Keratinocyte (primary cell): ENCODE results near the gene GAREM1. TPM values are rescaled to one million over a fixed set of nuclear protein-coding genes. Genes with fewer than 3 reads are reported as not detected.

ENCODE experiments used
- DNase-seq: peaks from one replicate; pipeline ENCODE4 v3.0.0-alpha.2; 2011; ENCODE audit warnings: low read depth, missing footprints, low spot score
- FAIRE-seq: peaks from 2 replicates; lab custom pipeline; 2011; peaks lifted over from hg19 to GRCh38; lab: Jason Lieb, UNC
- H2AFZ ChIP-seq: 2 replicates; pipeline ENCODE4 v1.6.0; 2012; ENCODE audit warnings: low read length, control low read depth, inconsistent platforms; ENCODE audit not compliant: control insufficient read depth
- H3K27ac ChIP-seq: 2 replicates; pipeline ENCODE4 v1.5.1; 2011; ENCODE audit warnings: low read length; ENCODE audit not compliant: control insufficient read depth, insufficient read depth
- H3K27me3 ChIP-seq: 3 replicates; pipeline ENCODE4 v1.6.0; 2011; ENCODE audit warnings: low read length; ENCODE audit not compliant: control insufficient read depth, insufficient read depth; ENCODE audit errors: extremely low read depth
- H3K36me3 ChIP-seq, 2 experiments: 2 replicates in 1 of 2; 3 replicates in 1 of 2; pipeline ENCODE4 v1.5.1; 2011; ENCODE audit warnings: low read length in 2 of 2, mild to moderate bottlenecking in 1 of 2; ENCODE audit not compliant: control insufficient read depth in 2 of 2, insufficient read depth in 2 of 2; ENCODE audit errors: extremely low read depth in 1 of 2
- H3K4me1 ChIP-seq: 3 replicates; pipeline ENCODE4 v1.5.1; 2011; ENCODE audit warnings: low read length; ENCODE audit not compliant: control insufficient read depth, insufficient read depth; ENCODE audit errors: extremely low read depth
- H3K4me2 ChIP-seq: 3 replicates; pipeline ENCODE4 v1.6.0; 2011; ENCODE audit warnings: low read depth, low read length; ENCODE audit not compliant: control insufficient read depth, insufficient read depth; ENCODE audit errors: extremely low read depth
- H3K4me3 ChIP-seq, 3 experiments: fragments of 200-600 bp in 1 of 3; sonication (generic) in 1 of 3; 2 replicates in 2 of 3; 3 replicates in 1 of 3; pipeline ENCODE4 v1.5.1; 2011 to 2016; ENCODE audit warnings: low read length in 3 of 3, mild to moderate bottlenecking in 3 of 3, control low read depth in 2 of 3, inconsistent platforms in 1 of 3, low read depth in 1 of 3, mixed read lengths in 1 of 3, mixed run types in 1 of 3, moderate library complexity in 1 of 3; ENCODE audit not compliant: control insufficient read depth in 2 of 3, insufficient read depth in 2 of 3; ENCODE audit errors: extremely low read depth in 1 of 3
- H3K79me2 ChIP-seq: 2 replicates; pipeline ENCODE4 v1.6.0; 2012; ENCODE audit warnings: low read length; ENCODE audit not compliant: control insufficient read depth, insufficient read depth
- H3K9ac ChIP-seq: 3 replicates; pipeline ENCODE4 v1.6.0; 2011; ENCODE audit warnings: low read length; ENCODE audit not compliant: control insufficient read depth, insufficient read depth; ENCODE audit errors: extremely low read depth
- H3K9me1 ChIP-seq: 3 replicates; pipeline ENCODE4 v1.6.0; 2011; ENCODE audit warnings: low read length; ENCODE audit not compliant: control insufficient read depth, insufficient read depth; ENCODE audit errors: extremely low read depth
- H3K9me3 ChIP-seq: 2 replicates; pipeline ENCODE4 v1.5.1; 2012; ENCODE audit warnings: low read depth, low read length; ENCODE audit not compliant: control insufficient read depth
- H4K20me1 ChIP-seq: 3 replicates; pipeline ENCODE4 v1.6.0; 2011; ENCODE audit warnings: low read length; ENCODE audit not compliant: control insufficient read depth, insufficient read depth; ENCODE audit errors: extremely low read depth
- EZH2 ChIP-seq: IDR thresholded peaks from one replicate; pipeline ENCODE4 v1.6.1; 2012; ENCODE audit warnings: inconsistent platforms, mild to moderate bottlenecking, low read length, moderate library complexity
- dilution Hi-C: fragments of 300-500 bp; cut with MboI; formaldehyde crosslinking; loops from one replicate; pipeline ENCODE4 v1.7.0; 2020; ENCODE audit warnings: low sequenced_read_pairs; ENCODE audit not compliant: extremely low pct_ligation_motif_present
- polyA plus RNA-seq, 5 experiments: library from polyadenylated mRNA; depleted of rRNA in 3 of 5; stranded (reverse) in 3 of 5; stranded (forward) in 1 of 5; unstranded in 1 of 5; fragments of >200 nt; gene quantifications; 1 replicate in 1 of 5; 2 replicates in 3 of 5; 3 replicates in 1 of 5; pipeline versions ENCODE4 v1.2.1 to v1.2.3, GENCODE V29; 2011 to 2012; ENCODE audit warnings: missing spikeins in 2 of 5, low read depth in 1 of 5, low replicate concordance in 1 of 5
- TF ChIP-seq, protein P1 (sequence below), 3 experiments: IDR thresholded peaks in 1 of 3; conservative IDR thresholded peaks in 1 of 3; optimal IDR thresholded peaks in 1 of 3; 2 replicates in 2 of 3; 3 replicates in 1 of 3; pipeline versions ENCODE3 to v1.5.1; 2011; ENCODE audit warnings: low read length in 3 of 3, mild to moderate bottlenecking in 3 of 3, moderate library complexity in 2 of 3, control low read depth in 1 of 3, inconsistent platforms in 1 of 3; ENCODE audit not compliant: insufficient read depth in 2 of 3; ENCODE audit errors: extremely low read depth in 1 of 3

The GAREM1 gene
- polyA plus RNA-seq, 1 donor (not counting 4 experiments of a cell fraction or from before 2014, with no cell fraction given) = 3.8 TPM

DNA sequence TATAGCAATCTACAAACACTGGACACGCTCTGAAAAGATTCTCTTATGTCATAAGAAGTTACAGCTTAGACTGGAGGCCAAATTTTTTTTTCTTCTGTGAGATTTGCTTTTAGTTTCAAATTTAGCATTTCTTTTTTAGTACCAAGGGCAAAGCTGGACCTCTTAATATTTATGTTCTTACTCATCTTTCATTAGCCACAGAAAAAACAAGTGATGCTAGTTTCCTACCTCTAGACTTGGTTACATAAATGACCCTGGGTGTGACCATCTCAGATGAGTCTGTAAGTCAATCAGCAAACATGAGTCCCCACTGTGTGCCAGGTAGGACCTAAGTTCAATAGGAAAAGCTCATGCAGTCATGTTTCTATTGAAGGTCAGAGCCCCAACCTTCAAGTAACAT is 186.4 kb downstream of the GAREM1 start:
- H3K79me2 ChIP-seq = no peaks in the 10 kb centered on the region
- H3K36me3 ChIP-seq = no peaks in the 10 kb centered on the region
- no peak for FAIRE-seq
- no peak for DNase-seq
- no peaks in the 10 kb centered on the region for H3K4me1 ChIP-seq
- H3K9me3 ChIP-seq = no peaks in the 10 kb centered on the region
- no peak overlapping the region for H3K4me3 ChIP-seq
- H3K27ac ChIP-seq = no peak overlapping the region
- H2AFZ ChIP-seq = no peak overlapping the region
- no peak for TF ChIP-seq EZH2
- TF ChIP-seq, protein P1, sequence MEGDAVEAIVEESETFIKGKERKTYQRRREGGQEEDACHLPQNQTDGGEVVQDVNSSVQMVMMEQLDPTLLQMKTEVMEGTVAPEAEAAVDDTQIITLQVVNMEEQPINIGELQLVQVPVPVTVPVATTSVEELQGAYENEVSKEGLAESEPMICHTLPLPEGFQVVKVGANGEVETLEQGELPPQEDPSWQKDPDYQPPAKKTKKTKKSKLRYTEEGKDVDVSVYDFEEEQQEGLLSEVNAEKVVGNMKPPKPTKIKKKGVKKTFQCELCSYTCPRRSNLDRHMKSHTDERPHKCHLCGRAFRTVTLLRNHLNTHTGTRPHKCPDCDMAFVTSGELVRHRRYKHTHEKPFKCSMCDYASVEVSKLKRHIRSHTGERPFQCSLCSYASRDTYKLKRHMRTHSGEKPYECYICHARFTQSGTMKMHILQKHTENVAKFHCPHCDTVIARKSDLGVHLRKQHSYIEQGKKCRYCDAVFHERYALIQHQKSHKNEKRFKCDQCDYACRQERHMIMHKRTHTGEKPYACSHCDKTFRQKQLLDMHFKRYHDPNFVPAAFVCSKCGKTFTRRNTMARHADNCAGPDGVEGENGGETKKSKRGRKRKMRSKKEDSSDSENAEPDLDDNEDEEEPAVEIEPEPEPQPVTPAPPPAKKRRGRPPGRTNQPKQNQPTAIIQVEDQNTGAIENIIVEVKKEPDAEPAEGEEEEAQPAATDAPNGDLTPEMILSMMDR (optimal IDR thresholded peaks at IDR 0.05 in 1 of 3, IDR thresholded peaks at IDR 0.05 in 1 of 3, conservative IDR thresholded peaks at IDR 0.05 in 1 of 3; ENCODE audit: extremely low read depth in 1 of 3, insufficient read depth in 2 of 3, low read length in 3 of 3) = no peak
- no peaks in the 10 kb centered on the region for H3K9me1 ChIP-seq
- dilution Hi-C loops = no loop called here
- no peaks in the 10 kb centered on the region for H3K27me3 ChIP-seq
- H3K4me2 ChIP-seq = no peak overlapping the region
- H3K9ac ChIP-seq = no peak overlapping the region
- H4K20me1 ChIP-seq = no peaks in the 10 kb centered on the region

DNA sequence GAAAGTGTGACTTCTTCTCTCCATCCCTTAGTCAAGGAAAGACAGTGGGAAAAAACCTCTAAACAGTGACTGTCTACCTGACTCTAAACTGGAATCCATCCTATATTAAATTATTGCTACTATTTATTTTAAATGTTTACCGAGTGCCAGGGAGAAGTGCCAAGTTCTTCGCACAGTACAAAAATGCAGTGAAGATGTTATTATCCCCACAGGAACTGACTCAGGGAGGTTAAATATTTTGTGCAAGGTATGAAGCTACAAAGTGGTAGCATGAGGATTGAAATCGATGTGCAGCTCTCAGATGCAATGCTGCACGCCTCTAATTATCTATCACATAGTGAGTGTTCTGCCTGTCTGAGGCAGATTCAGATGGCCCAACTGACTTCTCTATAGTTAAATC is 189.8 kb downstream of the GAREM1 start:
- H3K9me1 ChIP-seq = no peaks in the 10 kb centered on the region
- no peak overlapping the region for H3K4me3 ChIP-seq
- DNase-seq (no peak), FAIRE-seq (no peak)
- H4K20me1 ChIP-seq = no peaks in the 10 kb centered on the region
- H3K27me3 ChIP-seq = no peaks in the 10 kb centered on the region
- no peak overlapping the region for H3K27ac ChIP-seq
- no peak overlapping the region for H3K4me2 ChIP-seq
- H3K4me1 ChIP-seq = no peaks in the 10 kb centered on the region
- no peak overlapping the region for H3K9ac ChIP-seq
- no peak overlapping the region for H2AFZ ChIP-seq
- no peaks in the 10 kb centered on the region for H3K36me3 ChIP-seq
- no peaks in the 10 kb centered on the region for H3K9me3 ChIP-seq
- TF ChIP-seq, protein P1 (optimal IDR thresholded peaks at IDR 0.05 in 1 of 3, IDR thresholded peaks at IDR 0.05 in 1 of 3, conservative IDR thresholded peaks at IDR 0.05 in 1 of 3; ENCODE audit: extremely low read depth in 1 of 3, insufficient read depth in 2 of 3, low read length in 3 of 3) = no peak
- TF ChIP-seq EZH2 = no peak
- H3K79me2 ChIP-seq = no peaks in the 10 kb centered on the region
- dilution Hi-C loops = no loop called here
